HepG2 (cell line): ENCODE results near the gene GUCY2D.

ENCODE experiments used
- BCL6 ChIP-seq: IDR thresholded peaks from 2 replicates; pipeline ENCODE4 v1.6.1; 2016; ENCODE audit warnings: missing genetic modification reagents, missing compliant biosample characterization
- EZH2 ChIP-seq: conservative IDR thresholded peaks from 2 replicates; pipeline ENCODE4 v1.6.1; 2012; ENCODE audit warnings: mild to moderate bottlenecking, low read depth, low read length, moderate library complexity
- TRIM24 ChIP-seq: sonication (generic); formaldehyde crosslinking; IDR thresholded peaks from 2 replicates; pipeline ENCODE4 v1.8.0; 2022; ENCODE audit warnings: mild to moderate bottlenecking, missing genetic modification reagents
- ZNF136 ChIP-seq: sonication (generic); formaldehyde crosslinking; IDR thresholded peaks from 2 replicates; pipeline ENCODE4 v1.8.1; 2022; ENCODE audit warnings: low read depth, mild to moderate bottlenecking, moderate library complexity, missing genetic modification reagents
- ZNF616 ChIP-seq: sonication (generic); formaldehyde crosslinking; IDR thresholded peaks from 2 replicates; pipeline ENCODE4 v1.5.0; 2020; ENCODE audit warnings: low read depth, mild to moderate bottlenecking, missing genetic modification reagents
- ZNF619 ChIP-seq: sonication (generic); formaldehyde crosslinking; IDR thresholded peaks from 2 replicates; pipeline ENCODE4 v1.4.0; 2020; ENCODE audit warnings: mild to moderate bottlenecking, missing genetic modification reagents
- TF ChIP-seq, protein P1 (sequence below): sonication (generic); formaldehyde crosslinking; conservative IDR thresholded peaks from 2 replicates; pipeline ENCODE4 v1.4.0; 2020; ENCODE audit warnings: missing genetic modification reagents
- TF ChIP-seq, protein P2 (sequence below): IDR thresholded peaks from 2 replicates; pipeline ENCODE4 v1.4.0; 2020; ENCODE audit warnings: mild to moderate bottlenecking, missing genetic modification reagents

DNA sequence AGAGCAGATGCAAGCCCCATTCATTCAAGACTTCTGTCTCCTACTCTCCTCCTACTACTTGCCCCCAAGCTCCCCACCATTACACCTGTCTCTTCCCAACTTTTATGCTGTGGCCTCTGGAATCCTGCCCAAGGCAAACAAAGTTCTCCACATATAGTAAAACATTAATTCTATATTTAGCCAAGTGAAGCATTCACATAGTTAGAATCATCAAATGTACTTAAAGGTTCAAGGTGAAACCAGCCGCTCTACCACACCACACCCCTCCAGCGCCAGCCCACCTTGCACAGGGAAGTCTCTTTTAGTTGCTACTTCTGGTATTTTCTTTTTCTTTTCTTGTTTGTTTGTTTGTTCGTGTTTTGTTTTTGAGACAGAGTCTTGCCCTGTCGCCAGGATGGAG is 25.4 kb upstream of the GUCY2D start:
- TF ChIP-seq, protein P1, sequence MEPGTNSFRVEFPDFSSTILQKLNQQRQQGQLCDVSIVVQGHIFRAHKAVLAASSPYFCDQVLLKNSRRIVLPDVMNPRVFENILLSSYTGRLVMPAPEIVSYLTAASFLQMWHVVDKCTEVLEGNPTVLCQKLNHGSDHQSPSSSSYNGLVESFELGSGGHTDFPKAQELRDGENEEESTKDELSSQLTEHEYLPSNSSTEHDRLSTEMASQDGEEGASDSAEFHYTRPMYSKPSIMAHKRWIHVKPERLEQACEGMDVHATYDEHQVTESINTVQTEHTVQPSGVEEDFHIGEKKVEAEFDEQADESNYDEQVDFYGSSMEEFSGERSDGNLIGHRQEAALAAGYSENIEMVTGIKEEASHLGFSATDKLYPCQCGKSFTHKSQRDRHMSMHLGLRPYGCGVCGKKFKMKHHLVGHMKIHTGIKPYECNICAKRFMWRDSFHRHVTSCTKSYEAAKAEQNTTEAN, result no peak
- no peak for TF ChIP-seq ZNF616
- no peak for TF ChIP-seq TRIM24 (CRISPR knock-in tag)
- no peak for TF ChIP-seq EZH2
- TF ChIP-seq ZNF136 (CRISPR knock-in tag), result no peak
- no peak for TF ChIP-seq BCL6 (CRISPR knock-in tag)
- TF ChIP-seq ZNF619 (CRISPR knock-in tag), result no peak
- TF ChIP-seq, protein P2, sequence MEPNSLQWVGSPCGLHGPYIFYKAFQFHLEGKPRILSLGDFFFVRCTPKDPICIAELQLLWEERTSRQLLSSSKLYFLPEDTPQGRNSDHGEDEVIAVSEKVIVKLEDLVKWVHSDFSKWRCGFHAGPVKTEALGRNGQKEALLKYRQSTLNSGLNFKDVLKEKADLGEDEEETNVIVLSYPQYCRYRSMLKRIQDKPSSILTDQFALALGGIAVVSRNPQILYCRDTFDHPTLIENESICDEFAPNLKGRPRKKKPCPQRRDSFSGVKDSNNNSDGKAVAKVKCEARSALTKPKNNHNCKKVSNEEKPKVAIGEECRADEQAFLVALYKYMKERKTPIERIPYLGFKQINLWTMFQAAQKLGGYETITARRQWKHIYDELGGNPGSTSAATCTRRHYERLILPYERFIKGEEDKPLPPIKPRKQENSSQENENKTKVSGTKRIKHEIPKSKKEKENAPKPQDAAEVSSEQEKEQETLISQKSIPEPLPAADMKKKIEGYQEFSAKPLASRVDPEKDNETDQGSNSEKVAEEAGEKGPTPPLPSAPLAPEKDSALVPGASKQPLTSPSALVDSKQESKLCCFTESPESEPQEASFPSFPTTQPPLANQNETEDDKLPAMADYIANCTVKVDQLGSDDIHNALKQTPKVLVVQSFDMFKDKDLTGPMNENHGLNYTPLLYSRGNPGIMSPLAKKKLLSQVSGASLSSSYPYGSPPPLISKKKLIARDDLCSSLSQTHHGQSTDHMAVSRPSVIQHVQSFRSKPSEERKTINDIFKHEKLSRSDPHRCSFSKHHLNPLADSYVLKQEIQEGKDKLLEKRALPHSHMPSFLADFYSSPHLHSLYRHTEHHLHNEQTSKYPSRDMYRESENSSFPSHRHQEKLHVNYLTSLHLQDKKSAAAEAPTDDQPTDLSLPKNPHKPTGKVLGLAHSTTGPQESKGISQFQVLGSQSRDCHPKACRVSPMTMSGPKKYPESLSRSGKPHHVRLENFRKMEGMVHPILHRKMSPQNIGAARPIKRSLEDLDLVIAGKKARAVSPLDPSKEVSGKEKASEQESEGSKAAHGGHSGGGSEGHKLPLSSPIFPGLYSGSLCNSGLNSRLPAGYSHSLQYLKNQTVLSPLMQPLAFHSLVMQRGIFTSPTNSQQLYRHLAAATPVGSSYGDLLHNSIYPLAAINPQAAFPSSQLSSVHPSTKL (CRISPR knock-in tag), result no peak
